ENCODE data around the gene REG1A.

The REG1A gene, protein sequence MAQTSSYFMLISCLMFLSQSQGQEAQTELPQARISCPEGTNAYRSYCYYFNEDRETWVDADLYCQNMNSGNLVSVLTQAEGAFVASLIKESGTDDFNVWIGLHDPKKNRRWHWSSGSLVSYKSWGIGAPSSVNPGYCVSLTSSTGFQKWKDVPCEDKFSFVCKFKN

DNA sequence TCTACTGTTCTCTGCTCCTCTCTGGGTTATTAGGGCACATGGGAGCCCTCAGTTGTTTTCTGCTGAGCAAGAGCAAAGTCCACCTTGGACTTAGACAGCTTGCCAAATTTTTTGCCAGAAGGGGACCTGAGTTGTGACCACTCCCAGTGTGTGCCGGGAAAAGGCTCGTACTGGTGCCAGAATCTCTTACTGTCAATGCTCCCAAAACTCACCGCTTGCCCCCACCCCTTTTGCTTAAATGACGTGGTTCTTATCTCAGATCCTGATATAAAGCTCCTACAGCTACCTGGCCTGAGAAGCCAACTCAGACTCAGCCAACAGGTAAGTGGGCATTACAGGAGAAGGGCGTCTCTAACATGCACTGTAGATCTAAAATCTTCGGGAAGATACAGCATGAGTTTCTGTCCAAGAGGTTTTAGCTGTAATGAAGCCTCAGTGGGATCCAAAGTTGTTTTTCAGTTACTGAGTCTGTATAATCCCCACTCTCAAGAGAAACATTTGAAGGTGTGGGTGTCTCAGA is at the start of gene REG1A:
REG1A (plus strand) TSS at position 295 of the 520 bp plus-strand sequence. CDS start 374 bp downstream, outside the sequence.
- DNase-seq: no peak

DNA sequence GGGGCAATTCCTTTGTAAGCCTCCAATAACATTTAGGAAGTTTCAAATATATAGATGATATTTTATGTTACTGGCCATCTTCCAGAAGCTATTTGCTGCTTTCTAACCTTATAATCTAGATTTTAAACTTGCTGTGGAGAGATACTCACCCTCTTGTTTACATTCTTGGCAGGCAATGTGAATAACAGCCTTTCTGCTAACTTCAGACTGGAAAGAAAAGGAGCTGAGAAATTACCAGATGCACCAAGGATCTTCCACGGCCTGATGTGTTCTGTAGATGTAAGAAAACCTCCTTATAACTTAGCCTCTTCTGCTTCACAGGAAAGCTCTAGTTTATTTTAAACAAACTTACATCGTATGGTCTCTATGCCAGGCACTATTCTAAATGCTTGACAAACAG is 49.2 kb upstream of the REG1A start:
- DNase-seq: no peak

DNA sequence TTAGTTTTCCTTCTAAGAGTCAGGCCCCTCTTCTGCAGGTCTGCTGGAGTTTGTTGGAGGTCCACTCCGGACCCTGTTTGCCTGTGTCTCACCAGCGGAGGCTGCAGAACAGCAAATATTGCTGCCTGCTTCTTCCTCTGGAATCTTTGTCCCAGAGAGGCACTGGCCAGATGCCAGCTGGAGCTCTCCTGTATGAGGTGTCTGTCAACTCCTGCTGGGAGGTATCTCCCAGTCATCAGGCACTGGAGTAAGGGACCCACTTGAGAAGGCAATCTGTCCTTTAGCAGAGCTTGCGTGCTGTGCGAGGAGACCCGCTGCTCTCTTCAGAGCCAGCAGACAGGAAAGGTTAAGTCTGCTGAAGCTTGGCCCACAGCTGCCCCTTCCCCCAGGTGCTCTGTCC is 37.3 kb upstream of the REG1A start:
- no peak for DNase-seq

DNA sequence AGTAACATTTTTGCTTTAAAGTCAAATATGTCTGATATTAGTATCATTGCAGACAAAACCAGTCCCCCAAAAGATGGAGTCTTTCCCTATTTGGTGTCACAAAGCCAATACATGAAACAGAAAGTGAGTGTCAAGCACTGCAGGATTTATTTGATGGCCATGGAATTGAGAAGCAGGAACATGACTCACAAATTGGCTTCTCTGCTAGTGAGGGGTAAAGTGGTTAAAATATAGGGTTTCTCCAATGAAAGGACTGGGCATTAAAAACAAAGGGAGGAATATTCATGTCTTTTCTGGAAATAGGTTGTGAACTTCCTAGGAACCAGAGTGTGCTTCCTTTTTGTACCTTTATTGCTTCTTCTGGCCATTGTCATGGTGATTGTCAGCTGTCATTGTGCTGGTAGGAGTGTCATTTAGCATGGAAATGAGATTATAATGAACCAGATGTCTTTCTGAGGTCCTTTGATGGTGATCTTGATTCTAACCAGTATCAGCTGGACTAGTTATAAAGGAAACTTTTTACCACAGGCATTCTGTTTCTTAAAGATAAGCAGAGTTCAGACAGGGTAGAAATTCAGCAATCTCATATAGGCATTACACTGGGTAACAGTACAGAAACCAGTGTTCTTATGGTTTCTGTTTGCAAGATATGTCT is 36.6 kb upstream of the REG1A start:
- no peak for DNase-seq

DNA sequence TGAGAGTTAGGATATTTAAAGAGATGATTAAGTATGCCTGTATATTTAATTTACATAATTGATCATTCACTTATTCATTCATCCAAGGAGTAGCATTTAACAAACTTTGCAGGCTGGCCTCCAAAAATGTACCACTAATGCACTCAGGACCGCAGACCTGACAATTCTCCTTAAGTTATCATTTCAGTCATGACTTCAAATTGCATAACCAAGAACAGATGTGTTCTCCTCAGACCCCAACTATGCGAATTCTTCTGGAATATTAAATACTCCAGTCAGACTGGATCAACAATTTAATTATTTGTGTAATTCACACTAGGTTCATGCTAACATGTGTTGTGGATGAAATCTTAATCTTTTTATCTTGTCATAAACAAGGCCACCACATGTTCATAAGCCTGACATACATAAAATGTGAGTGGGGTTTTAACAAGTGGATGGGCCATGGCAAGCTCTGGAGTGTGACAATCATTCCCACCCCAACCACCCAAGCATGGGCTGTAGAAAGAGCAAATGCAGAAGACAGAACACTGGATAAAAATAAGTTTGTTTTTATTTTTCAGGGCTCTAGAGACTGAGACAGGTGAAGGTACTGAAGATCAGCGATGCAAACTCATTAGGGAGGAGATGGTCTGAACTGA is 35.7 kb upstream of the REG1A start:
- DNase-seq: no peak

DNA sequence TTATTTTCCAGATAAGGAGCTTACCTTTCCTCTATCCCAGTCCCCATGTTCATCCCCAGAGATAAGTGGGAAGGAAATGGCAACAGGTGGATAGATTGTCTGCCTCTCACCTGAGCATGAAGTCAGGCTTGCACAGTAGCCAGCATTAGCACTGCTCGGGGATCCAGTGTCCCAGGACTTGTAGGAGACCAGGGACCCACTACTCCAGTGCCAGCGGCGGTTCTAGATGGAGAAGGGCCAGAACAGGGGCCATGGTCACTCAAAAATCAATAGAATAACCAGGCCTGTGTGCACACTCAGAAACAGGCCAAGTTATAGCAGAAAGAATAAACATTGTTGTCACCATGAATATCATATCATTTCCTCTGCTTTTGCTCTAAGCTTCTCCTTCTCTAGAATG is 34.9 kb upstream of the REG1A start:
- no peak for DNase-seq

DNA sequence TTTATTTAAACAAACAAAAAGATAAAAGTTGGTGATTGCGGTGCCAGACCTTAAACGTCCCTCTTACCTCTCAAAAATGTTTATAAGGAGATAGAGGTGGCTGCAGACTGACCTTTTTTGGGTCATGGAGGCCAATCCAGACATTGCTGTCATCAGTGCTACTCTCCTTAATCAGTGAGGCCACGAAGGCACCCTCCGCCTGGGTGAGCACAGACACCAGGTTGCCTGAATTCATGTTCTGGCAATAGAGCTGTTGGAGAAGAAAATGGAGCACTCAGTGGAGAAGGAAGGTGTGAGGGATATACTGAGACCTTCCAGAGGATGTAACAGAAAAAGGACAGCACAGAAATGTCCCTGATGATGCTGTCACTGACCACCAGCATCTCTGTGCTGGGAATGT is 34.0 kb upstream of the REG1A start:
- no peak for DNase-seq

DNA sequence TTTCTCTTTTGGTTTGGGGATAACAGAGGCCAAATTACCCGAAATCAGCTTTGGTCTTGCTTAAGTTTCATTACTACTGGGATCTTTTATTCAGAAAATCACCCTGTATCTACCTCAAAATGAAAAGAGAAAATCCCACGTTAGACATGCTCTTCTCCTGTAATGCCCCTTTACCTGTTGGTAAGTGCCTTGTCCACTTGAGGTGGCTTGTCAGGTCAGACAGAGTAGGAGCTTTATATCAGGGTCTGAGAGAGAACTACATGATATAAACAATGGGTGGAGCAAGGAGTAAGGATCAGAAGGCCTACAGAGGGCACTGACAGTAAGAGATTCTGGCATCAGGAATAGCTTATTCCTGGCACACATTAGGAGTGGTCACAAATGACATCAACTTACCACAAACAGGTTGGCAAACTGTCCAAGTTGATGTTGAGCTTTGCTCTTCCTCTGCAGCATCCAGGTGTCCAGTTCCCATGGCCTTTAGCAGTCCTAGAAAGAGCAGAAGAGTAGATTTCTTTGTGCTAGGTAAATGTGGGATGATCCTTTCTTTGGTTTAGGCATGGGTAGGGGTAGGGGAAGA is 32.4 kb upstream of the REG1A start, which contains the start of gene REG1B:
REG1B (minus strand) TSS at position 209 of the 580 bp plus-strand sequence. CDS start 381 bp downstream, outside the sequence.
- DNase-seq: no peak

DNA sequence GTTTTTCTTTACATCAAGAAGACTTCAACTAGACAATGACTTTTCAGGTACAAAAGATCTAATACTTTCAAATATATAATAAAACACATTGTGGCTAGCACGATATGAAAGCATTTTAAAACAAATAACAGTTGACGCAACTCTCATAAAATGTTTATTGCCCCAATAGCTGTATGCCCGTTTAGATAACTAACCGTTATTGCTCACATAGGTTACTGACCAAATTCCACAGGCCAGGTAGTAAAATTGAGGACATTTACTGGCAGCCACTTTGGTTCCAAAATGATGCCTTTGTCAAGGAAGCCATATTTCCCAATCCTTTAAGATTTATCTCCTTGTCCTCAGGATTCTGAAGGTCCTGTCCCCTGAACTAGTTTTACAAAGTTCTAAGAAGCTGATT is 29.6 kb upstream of the REG1A start:
- DNase-seq: no peak

DNA sequence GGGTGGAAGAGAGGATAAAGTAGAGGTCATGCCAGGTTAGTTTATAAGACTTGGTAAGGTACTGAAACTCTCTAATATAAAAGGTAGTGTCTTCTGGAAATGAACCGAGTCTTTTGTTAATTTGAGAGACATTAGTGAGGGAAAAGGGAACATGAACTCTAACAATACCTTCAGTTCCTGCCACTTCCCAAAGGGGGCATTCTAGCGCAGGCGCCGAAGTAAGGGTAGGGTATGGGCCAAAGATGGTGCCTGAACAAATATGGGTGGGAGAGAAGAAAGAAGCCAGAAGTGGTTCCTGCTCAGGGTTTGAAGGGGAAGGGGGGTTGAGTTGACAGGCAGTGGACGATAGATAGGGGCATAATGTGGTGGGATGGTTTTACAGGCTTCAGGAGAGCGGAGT is 22.4 kb upstream of the REG1A start:
- DNase-seq: no peak

DNA sequence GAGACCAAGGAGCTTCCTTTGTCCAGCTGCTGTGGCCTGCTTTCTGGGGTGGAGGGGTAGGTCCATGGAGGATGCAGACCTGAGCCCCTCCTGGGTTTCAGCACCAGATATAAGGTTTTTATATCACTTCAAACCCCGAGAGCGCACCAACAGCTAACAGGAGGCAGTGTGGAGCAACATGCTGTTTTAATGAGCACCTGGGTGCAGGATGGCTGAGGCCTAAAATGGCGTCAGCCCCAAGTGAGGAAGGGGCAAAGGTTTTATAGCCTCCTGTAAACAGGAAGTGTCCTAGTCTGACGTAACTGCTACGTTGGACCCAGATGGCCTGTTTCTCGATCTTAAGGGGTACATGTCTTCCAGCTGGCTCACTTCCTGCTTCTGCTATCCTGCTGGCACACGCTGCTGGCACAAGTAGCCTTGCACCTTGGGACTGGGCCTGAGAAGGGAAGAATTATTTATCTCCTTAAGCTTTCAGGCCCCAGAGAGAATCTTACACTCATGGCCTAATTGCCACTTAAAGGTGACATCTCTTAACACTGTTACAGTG is 21.1 kb upstream of the REG1A start:
- no peak for DNase-seq

DNA sequence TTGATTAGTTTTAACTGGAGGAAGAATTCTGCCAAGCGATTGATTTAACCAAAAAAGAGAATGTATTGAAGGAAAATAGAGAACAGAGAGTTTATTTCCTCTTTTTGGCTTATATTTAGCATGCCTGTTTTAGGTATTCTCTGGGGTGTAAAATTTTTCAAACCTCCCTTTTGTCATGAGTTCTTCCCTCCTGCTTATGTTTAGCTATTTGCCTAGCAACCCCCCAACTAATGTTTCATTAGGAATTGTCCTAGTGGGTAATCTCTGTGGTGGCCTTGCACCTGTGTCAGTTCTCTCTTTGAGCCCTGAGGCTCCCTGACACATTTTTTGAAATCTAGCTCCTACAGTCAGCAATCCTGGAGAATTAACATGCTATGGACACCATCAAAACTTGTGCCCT is 20.0 kb upstream of the REG1A start:
- no peak for DNase-seq

DNA sequence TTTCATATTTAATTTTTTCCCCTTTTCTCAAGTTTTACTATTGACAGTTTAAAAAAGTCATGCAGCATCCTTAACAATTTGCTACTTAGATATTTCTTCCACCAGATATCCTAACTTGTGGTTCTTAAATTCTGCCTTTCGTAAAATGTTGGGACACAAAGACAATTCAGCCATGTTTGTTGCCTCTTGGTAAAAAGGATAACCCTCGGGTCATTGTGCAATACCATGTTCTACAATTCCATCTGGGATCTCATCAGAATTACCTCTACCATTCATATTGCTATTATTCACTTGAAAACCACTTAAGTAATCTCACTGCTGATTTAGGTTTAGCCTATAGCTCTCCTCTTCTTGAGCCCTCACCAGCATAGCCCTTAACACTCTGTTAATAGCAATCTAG is 19.3 kb upstream of the REG1A start:
- no peak for DNase-seq

DNA sequence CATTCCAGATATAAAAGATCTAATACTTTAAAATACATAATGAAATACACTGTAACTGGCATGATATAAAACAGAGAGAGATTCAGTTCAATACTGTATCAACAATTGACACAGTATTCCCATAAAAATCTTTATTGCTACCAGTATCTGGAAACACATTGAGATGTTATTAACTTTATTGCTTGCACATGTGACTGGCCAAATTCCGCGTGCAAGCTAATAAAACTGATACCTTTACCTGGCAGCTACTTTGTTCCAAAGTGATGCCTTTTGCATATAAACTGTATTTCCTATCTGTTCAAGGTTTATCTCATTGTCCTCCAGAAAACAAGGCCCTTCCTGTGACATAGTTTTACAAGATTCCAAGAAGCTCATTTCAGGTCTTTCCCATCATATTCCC is 17.1 kb upstream of the REG1A start:
- DNase-seq: no peak

DNA sequence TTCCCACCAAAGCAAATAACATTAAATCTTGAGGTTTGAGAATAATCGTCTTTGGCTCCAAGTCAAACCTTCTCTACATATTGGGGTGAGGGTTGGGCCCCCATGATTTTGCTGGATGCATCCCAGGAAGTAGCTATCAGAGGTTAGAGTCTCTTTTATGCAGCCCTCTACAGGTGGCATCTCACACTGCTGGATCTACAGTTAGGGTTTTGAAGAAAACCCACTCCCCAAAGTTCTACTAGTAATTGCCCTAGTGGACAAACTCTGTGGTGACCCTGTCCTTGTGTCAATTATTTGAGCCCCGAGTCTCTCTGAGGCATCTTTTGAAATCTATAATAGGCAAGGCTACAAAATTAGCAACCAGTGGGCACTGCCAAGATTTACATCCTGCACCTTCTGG is 15.0 kb upstream of the REG1A start:
- DNase-seq: no peak

DNA sequence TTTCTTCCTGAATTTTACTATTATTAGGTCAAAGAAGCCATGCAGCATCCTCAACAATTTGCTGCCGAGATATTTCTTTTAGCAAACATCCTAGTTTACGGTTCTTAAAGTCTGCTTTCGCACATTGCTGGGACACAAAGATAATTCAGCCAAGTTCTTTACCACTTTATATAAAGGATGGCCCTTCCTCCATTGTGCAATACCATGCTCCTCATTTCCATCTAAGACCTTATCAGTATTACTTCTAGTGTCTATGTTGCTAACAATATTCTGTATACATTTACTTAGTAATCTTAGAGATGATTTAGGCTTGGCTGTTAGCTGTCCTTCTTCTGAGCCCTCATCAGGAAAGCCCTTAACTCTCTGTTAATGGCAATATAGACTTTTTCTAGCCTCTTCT is 8.0 kb upstream of the REG1A start:
- DNase-seq: no peak

DNA sequence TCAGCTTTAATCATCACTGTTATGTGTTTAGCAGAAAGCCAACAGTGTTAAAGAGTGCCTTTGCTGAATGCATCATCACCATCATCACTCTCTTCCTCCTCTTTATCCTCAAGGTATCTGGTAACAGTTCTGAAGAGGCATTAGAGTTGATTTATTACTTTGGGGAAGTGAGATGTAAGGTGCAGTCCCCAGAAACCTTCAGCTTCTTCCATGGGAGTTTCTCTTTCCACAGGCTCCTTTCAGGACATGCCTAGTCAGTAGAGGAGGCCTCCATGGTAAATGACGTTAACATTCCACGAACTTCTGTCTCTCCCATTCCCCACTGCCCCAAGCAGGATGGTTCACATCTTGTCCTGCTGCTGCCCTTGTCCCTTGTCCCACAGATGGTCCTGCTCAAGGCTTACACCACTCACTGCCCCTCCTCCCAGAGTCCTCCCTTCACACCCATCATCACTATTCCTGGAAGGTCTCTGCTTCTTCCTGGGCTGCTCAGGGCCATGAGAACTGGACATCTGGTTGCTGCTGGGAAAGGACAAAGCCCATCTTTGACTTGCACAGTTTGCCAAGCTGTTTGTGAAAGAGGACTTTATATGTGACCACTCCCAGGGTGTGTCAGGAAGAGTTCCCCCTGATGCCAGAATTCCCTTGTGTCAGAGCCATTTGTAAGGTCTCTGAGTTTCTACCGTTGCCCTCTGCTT is 5.3 kb upstream of the REG1A start:
- DNase-seq: no peak

DNA sequence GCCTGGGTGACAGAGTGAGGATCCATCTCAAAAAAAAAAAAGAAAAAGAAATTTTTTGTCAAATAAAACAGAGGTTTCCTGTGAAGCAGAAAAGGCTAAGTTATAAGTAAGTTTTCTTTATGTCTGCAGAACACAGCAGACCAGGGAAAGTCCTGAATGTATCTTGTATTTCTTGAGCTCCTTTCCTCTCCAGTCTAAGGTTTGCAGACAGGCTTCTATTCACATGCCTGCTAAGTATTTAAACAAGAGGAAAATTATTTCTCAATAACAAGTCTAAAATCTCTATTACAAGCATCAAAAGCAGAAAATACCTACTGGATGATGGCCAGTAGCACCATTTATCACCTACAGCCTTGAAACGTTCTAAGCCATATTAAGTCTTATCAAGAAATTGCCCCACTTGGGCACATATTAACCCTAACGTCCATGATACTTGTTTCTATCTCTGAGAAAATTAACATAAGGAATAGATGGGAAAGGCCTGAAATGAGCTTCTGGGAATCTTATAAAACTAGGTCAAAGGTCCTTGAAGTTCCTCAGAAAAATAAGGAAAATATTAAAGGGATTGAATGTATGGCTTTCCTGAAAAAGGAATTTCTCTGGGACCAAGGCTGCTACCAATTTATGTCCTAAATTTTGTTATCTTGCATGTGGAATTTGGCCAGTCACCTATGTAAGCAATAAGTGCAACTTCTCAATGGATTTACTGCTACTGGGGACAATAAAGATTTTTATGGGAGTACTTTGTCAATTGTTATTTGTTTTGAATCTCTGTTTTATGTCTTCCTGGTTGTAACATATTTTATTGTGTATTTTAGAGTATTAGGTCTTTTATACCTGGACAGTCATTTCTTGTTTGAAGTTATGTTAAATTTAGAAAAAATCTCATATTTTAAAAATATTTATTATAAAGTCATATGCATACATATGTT is 3.0 kb upstream of the REG1A start:
- no peak for DNase-seq

DNA sequence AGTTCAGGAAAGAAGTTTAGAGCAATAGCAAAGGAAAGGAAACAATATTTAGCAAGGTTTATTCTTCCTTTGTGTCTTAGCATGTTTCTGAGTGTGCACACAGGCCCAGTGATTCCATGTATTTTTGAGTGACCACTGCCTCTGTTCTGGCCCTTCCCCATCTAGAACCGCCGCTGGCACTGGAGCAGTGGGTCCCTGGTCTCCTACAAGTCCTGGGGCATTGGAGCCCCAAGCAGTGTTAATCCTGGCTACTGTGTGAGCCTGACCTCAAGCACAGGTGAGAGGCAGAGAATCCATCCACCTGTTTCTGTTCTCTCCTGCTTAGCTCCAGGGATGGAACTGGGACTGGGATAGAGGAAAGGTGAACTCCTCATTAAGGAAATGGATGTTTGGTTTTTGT is 2.4 kb downstream of the REG1A start:
- DNase-seq: no peak

DNA sequence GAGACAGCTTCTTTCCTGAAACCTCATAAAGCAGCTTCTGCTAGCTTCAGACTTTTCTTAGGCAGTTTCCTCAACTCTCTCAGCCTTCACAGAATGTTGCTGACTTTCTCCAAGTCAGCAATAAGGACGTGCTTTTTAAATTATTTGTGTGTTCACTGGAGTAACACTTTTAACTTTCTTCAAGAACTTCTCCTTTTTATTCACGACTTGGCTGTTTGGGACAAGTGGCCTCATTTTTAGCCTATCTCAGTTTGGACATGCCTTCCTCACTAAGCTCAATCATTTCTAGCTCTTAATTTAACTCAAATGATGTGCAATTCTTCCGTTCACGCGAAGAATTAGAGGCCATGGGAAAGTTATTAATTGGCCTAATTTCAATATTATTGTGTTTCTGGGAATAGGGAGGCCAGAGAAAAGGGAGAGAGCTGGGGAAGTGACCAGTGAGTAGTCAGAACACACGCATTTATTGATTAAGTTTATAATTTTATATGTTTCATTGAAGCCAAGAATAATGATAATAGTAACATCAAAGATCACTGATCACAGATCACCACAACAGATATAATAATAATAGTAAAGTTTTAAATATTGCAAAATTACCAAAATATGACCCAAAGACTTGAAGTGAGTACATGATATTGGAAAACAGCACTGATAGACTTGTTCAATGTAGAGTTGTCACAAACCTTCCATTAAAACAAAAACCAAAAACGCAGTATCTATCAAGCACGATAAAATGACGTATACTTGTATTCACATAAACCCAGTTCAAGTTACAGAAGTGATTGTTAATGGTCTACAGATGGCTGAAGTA is 4.8 kb downstream of the REG1A start:
- no peak for DNase-seq

DNA sequence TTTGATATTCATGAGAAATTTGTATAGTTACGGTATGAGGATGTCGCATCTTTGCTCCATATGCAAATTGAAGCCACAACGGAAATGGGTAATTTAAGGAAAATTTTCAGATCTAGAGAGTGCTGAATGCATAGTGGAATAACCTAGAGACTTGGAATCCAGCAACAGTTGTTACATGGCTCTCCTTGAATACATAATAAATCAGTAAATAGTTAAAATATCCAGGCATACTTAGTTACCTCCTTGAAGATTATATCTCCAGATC is 5.4 kb downstream of the REG1A start:
- no peak for DNase-seq

All from NCI-H1436 treated with DMSO at 0.1 percent for 48 hours (cell line).